HG03103 (cell line): ENCODE measurements around the gene RPL21.

Source experiments
- ATAC-seq: cut with Tn5 transposase; IDR thresholded peaks from one replicate; pipeline ENCODE4 v1.9.1; 2021; ENCODE audit warnings: low read depth; ENCODE audit not compliant: unreplicated experiment

Gene RPL21

DNA sequence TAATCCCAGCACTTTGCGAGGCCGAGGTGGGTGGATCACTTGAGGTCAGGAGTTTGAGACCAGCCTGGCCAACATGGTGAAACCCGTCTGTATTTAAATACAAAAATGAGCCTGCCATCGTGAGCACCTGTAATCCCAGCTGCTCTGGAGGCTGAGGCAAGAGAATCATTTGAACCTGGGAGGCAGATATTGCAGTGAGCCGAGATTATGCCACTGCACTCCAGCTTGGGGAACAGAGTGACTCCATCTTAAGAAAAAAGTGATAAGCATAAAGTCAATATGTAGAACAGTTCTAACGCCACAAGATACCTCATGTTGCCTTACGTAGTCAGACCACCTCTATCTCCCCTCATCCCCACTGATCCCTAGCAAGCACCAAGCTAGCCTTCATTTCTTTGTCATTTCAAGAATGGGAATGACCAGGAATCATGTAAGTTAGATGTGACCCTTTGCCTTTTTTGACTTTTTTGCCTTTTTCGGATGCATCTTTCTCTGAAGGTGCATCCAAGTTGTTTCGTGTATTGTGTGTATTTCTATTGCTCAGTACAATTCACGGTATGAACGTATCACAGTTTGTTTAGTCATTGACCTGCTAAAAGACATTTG is 6.4 kb downstream of the RPL21 start:
- no peak for ATAC-seq

DNA sequence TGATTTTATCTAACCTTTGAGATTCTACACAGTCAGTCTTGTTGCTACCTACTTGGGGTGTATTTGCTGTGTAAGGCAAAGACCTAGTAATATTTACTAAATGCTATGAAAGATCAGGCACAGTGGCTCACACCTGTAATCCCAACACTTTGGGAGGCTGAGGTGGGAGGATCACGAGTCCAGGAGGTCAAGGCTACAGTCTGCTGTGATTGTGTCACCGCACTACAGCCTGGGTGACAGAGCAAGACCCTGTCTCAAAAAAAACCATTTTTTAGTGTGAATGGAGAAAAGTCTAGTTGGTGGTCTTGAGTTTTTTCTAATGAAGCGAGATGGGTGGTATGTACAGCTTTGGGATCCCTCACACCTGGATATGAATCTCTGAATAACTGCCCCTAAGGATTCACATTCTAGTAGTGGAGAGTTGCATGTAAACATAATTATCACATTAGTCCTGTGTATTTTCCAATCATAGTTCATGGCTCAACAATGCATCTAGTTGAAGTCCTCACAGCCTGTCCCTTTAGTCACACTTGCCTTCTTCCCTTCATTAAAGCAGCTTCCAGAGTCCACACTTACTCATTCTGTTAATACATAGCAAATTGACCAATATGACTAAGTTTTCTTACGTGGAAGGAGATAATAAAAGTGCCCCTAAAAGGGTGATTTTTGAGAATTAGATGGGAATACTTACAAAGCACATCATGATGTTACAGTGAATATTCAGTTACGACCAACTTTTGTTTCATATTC is 7.5 kb downstream of the RPL21 start:
- ATAC-seq: no peak

DNA sequence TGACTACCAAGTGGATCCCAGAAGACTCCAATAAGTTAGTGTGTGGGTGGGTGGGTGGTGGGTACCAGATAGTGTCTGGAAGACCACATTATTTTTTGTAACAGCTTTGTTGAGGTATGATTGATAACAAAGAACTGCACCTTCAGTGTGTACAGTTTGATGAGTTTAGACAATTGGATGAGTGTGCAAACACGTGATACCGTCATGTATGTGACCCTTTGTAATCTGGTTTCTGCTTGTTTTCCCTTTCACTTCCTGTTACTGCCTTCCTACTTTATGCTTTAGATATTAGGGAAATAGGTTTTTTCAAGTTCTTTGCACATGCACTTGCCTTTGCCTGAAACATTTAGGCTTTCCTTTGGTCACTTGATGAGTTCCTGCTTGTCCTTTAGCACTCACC is 8.5 kb downstream of the RPL21 start:
- ATAC-seq: no peak

DNA sequence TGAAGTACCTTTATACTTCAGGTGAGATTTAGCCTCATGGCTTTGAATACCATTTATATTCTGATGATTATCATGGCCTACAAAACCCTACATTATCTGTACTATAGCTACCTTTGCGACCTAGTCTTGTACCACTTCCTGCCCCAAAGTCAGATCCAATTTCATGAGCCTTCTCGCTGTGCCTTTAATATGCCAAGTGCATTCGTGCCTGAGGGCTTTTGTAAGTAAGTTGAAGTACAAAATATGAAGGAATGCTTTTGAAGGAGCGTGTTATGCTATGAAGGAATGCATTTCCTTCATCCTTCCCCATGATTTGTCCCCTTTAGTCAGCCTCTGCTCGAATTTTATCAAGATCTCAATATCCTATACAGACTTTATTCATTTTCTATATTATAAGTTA is 10.0 kb downstream of the RPL21 start:
- no peak for ATAC-seq

DNA sequence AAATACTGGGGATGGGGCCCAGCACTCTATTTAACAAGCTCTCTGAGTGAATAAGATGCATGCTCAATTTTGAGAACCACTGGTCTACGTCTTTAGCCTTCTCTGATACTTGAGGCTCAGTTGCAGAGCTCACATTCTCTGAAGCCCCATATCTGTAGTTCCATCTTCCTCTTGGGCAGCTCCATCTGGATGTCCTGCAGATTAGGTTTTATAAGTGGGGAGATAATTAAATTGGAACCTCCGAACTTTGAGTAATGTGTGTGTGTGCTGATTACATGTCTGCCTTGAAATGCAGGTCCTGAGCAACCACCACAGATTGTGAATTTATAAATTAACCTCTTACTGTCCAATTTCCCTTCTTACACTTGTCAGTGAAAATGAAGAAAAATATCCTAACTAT is 12.1 kb downstream of the RPL21 start:
- ATAC-seq: no peak

DNA sequence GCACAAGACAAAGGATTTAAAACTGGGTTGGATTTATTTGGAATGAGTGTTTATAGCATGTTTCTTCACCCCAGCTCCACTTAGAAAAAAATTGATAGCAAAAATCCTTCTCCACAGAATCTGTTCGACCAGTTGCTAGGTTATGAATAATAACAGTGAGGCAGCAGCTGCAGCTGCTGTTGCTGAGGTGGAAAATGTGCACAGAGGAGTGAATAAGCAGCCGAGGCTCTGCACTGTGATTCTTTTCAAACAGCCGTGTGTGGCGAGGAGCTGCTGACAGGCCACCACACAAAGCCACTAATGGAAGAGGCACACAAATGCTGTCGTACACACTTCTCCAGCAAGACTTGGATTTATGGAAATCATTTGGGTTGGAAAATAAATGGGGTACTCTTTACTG is 12.8 kb downstream of the RPL21 start:
- no peak for ATAC-seq

DNA sequence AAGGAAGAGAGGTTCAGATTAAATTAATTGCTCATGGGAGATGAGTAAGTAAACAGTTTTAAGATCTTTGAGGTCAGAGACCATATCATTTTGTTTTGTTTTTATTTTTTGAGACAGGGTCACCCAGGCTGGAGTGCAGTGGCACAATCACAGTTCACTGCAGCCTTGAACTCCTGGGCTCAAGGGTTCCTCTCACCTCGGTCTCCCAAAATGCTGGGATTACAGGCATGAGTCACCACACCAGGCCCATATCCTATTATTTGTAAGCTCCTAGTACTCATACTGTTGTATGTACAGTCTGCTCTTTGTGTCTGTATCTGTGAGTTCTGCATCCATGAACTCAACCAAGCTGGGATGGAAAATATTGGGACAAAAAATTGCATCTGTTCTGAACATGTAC is 13.3 kb downstream of the RPL21 start:
- ATAC-seq: no peak

DNA sequence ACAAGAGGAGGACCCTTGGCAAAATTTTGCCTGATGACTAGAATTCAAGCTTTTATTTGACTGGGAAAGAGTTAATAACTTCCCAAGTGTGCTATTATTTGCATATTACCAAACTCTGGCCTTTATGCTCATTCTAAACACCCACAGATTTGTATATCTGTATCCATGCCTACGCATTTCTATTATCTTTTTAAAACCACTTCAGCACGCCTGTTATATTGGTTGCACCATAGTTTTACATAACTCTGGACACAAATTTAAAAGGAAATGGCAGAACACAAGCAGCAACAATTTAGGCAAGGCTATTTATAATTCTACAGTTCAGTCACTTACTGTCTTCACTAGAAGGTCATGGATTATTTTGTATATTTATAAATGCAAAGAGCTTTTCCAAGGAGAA is 15.6 kb downstream of the RPL21 start:
- ATAC-seq: no peak

DNA sequence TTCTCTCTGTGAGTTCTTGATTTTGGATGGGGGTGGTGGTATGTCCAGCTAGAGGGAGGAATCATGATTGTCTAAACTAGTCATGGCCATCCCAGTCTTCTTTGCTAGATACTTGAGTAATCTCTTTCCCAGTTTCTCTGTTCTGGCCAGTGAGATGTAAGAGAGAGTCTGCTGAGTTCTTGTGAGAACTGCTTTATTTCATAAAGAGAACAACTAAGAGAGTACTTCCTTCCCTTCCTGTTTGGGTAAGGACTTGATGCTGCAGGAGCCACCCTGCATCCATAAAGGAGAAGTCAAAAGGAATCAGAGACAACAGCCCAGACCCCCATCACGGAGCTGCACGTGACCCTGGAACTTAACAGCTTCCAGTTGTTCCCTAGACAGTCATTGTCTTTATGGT is 16.2 kb downstream of the RPL21 start:
- no peak for ATAC-seq

DNA sequence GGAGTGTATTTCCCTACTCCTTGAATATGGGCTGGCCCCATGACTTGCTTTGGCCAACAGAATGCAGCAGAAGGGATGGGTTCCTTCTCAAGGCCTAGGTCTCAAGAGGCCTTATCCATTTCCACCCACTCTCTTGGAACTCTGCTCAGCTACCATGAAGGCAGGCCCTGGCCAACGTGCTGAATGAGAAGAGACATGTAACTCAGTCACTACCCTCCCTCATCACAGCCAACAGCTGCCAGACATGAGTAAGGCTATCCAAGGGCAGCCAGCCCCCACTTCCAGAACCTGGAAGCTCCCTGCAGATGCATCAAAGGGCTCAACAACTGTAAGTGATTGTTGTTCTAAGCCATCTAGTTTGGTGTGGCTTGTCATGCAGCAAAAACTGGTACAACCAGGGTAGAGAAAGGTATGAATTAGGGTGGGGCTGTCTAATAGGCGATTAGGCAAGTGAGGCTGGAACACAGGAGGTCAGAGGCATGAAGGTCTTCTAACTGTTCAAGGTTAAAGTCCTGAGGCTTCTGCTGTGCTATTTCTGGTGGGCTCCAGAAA is 17.8 kb downstream of the RPL21 start:
- ATAC-seq: no peak

DNA sequence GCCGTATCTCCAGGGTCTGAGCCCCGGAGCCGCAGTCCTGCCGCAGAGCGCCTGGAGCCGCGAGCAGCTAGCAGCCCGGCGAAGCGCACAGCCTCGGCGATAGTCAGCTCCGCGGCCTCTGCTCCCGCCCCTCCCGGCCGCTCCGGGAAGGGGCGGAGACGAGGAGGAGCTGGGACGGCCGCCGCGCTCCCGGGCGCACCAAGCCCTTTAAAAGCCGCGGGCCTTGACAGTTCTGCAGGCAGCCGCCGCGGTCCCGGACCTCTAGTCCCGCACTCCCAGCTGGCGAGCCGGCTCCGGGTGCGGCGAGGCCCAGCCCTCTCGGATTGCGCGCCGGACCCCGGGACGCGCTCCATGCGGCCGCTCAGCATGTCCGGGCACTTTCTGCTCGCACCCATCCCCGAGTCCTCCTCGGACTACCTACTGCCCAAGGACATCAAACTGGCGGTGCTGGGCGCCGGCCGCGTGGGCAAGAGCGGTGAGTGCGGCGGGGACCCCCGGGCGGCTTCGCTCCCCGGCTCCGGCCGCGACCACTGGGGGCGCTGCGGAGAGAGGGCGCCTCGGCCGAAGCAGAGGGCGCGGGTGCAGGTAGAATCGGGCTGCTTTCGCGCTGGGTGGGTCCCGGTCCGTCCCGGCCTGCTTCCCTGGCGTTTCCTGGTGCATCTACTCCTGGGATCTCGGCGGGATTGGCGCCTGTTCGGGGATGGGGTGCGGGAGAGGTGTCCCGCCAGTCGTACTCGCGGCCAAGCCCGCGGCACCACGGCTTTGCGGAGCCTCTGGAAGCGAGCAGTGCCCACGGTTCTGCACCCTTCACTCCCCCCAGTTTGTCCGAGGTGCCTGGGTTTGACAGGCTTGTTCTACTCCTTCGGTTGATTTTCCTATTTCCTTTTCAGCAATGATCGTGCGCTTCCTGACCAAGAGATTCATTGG is 19.5 kb downstream of the RPL21 start, which contains the start of gene RASL11A:
TSS of gene RASL11A (plus strand) at position 237 of the 927 bp plus-strand sequence. CDS start at position 352, 115 bp downstream.
- peak; percentile 79 for ATAC-seq

DNA sequence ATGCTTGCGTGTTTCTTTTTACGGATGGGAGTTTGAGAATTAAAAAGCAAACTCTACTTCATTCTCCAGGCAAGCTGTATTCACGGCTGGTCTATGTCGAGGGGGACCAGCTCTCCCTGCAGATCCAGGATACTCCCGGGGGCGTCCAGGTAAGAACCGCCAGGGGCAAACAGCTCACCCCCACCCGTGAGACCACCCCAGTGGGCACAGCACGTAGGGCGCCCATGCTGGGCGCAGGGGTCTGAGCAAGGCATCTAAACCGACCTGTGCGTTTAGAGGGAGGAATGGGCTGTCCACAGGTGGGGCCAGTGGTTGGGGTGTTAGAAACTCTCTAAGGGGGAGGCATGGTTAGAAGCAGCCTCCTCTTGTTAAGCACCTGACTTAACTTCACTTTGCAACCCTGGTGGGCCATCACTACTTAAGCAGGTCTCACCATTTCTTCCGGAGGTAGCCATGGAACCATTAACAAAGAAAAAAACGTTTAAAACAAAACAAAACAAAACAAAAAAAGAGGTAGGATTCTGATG is 20.3 kb downstream of the RPL21 start:
- no peak for ATAC-seq

DNA sequence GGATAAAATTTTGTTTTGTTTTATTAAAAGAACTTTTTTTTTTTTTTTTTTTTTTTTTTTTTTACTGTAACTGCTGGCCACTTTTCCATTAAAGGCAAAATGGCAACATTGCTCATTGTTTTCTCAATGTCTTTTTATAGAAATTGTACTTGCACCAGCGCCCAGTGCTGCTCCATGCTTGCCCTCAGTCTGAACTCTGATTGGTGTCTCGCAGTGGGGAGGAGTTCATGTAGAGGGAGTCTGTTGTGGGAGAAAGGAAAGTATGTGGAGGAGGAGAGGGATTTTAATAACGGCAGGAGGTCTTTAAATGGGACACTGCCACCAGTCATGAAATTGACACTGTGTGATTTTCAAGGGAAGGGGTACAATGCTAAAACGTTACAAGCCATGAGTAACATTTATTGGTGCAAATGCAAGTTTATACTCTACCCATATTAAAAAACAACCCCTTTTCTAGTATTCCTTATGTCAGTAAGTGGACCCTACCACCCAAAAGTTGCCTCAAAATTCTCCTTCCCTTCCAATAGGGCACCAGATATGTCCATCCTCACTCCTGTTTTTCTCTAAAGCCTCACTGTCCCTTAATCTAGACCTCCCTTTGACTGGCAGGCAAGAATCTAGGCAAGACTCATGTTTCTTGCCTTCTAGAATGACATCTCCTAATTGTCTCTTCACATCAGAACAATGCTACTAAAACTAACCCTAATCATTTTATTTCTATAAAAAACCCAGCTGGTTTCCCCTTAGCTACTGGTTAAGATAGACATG is 22.5 kb downstream of the RPL21 start:
- ATAC-seq: no peak

DNA sequence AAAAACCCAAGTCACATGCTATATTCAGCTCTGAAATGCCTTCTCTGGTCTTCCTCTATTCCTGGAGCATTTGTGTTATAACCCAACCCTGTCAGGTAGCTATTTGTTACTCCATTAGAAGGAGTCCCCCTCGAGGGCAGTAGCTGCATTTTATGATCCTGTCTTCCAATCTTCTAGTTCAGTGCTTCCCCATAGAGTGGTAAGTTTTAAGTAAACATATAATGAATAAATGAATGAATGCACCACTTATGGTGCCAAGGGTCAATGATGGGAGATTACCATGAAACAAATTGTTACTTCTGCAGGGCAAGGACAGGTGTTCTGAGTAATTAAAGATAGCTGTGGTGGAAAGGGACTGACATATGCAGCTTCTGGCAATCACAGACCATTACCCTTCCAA is 23.3 kb downstream of the RPL21 start:
- ATAC-seq: no peak

DNA sequence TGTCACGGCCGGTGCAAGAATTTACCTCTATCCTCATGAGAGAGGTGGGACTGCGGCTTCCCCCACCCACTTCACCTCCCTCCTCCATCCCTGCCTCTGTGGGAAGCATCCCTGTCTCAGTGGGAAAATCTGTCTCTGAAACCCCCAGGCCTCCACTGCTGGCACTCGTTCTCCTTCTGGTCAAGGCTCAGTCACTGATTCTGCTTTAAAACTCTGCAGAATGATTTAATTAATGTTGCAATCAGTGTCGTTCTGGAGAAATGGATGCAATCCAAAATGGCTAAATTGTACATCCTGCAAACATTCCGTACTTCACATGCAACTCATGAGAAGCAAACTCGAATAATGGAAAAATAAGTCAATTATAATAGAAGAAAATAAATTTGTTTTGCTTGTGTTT is 24.8 kb downstream of the RPL21 start:
- no peak for ATAC-seq

DNA sequence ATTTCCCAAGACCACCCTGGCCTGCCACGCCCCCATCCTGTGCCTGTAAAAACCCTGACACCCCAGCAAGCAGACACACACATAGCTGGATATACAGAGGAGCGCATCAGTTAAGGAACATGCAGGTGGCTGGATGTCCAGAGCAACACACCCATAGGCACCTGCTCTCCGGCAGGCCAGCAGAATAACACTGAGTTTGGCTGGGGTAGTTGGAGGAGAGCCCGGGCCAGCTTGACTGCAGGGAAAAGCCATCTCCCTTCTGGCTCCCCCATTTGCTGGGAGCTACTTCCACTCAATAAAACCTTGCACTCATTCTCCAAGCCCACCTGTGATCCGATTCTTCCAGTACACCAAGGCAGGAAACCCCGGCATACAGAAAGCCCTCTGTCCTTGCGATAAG is 28.1 kb downstream of the RPL21 start:
- ATAC-seq: no peak

DNA sequence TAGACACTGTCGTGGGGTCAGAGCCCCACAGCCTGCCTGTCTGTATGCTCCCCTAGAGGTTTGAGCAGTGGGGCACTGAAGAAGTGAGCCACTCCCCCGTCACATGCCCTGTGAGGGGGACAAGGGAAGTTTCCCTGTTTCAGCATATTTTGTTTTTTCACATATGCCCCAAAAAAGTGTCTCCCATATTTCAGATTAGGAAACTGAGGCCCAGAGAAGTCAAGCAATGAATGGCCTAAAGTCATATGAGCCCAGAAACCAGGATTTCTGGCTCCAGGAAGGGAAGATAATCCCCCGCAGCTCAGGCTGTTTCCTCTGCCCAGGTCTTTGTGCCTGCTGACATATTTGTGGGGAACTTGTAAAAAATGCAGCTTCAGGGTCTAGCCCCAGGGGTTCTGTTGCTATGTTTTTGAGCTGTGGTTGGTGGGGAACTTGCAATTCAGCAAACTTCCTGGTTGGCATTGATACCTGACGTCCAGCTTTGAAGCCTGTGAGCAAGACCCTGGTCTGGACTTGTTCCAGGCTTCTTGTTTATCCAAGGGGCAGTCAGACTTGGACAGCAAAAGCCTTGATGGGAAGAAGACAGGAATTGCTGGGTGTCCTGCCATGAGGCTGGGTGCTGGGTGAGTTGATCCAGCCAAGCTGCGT is 28.8 kb downstream of the RPL21 start:
- ATAC-seq: no peak

DNA sequence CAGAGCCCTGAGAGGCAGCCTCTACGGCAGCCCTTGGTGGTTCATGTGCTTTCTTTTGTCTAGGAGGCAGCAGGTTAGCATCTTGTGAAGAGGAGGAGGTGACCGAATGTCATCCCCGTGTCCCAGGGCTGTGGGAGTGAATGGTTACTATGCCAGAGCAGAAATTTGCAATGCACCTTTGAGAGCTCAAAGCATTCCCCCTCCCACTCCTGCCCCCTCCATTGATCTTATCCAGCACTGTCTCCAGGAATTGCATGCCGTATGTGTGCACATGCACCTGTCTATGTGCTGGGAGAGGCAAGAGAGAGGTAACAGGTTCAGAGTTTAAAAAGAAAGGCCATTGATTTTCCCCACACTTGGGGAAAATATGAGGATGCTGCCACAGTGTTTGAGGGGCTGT is 29.5 kb downstream of the RPL21 start:
- ATAC-seq: no peak

DNA sequence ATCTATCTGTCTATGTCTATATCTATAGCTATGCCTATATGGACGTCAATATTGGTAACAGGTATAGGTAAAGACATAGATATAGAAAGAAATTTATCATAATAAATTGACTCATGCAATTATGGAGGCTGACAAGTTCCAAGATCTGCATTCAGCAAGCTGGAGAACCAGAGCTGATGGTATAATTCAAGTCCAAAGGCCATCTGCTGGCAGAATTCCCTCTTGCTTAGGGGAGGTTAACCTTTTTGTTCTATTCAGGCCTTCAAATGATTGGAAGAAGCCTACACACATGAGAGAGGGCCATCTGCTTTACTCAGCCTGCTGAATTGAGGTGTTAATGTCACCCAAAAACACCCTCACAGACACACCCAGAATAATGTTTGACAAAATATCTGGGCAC is 30.1 kb downstream of the RPL21 start:
- no peak for ATAC-seq
